HG03175 (cell line): Measurements from ENCODE around the gene ZSWIM5.
"Not testable (repeated sequence)": the region's sequence is repeated elsewhere in the genome, so short reads cannot be mapped to it uniquely, and the experiment has no call there.

Source experiments
- ATAC-seq: cut with Tn5 transposase; IDR thresholded peaks from one replicate; pipeline ENCODE4 v1.9.1; 2021; ENCODE audit warnings: mild to moderate bottlenecking, moderate library complexity; ENCODE audit not compliant: unreplicated experiment

The ZSWIM5 gene

DNA sequence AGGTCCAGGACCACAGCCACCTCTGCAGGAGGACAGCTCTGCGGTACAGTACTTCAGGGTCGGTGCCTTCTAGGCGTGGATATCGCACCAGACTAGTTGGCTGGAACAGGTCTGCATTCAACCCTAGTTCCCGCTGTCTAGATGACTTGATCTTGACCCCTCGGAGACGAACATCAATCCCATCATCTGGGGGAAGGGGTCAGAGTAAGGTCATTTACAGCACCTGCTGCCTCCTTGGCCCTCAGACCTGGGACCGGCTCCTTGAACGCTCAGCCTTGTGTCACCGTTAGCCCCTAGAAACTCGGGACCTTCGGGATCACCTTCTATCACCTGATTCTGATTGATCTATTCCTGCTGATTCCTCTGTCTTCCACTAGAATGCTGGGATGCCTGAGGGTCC lies 197.9 kb downstream of the ZSWIM5 start:
- no peak for ATAC-seq

DNA sequence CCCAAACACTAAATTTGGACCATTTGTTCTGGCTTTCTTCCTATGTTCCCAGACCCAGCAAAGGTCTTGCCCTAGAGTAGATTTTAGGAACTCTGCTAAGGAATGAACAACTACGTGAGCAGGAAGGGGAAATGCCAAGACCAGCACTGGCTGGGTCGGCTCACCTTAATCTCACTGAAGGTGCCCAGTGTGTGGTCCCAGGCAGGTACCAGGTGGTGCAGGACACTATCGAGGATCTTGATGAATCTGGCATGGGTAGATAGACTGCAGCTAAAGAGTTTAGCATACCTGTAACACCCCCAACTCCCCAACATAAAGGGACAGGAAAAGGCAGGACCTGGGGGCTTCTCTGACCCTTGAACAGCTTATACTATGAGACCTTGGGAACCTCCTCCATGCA lies 198.3 kb downstream of the ZSWIM5 start:
- ATAC-seq = no peak

DNA sequence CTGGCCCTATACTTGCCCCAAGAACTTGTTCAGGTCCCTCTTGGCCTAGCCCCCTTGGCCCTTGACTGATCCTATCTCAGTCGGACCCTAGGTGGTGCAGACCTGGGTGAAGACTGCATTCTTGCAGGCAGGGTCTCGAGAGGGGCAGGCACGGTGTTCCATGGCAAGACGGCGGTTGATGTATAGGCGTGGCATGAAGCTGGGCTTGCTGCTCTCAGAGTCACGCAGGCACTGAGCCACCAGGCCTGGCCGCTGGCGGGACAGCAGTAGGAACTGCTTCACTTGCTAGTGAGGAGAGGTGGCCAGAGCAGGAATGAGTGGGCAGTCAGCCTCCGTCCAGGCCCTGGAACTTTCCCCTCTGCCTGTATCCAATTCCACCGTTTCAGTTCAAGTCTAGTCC lies 199.1 kb downstream of the ZSWIM5 start:
- ATAC-seq = no peak

DNA sequence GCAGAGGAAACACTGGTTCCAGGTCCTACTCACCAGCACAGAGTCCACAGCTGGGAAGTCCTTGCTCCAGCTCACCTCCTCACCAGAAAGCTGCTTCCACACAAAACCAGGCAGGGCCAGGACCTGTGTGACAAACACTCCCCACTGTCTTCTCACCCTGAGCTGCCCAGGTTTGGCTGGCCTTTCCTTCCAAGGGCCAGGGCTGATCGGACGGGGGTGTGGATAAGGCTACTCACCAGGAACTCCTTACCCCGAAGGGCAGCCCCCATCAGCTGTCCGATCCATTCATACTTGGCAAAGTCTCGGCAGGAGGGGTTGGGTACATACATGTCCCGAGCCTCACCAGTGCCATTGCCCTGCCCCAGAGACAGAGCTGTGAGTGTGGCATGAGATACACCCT lies 200.6 kb downstream of the ZSWIM5 start:
- ATAC-seq = no peak

DNA sequence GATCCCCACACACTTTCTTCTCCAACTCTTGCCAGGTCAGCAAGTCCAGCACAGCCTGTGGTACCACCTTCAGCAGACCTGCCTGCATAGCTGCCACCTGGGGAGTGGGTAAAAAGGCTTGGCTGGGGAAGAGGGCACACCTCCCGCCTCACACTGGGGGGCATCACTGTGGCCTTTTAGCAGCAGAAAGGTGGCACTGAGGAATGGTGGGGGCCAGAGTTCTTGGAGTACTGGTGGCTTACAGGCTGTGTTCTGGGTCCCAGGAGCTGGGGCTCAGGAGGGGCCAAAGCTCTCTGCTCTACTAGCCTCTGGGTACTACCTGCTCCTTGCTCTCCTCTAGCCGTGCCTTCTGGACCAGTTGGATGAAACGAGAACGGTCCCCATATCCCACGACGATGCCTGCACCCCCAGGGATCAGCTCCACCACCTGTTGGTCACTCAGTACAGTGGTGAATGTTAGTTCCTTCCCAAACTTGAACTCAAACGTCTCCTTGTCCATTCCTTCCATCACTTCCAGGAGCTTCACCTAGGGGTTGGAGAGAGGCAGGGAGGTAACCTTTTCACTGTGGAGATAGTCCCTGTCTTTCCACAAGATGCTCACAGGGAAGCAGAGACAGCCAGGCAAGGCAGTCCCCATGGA lies 202.0 kb downstream of the ZSWIM5 start:
- ATAC-seq = no peak

DNA sequence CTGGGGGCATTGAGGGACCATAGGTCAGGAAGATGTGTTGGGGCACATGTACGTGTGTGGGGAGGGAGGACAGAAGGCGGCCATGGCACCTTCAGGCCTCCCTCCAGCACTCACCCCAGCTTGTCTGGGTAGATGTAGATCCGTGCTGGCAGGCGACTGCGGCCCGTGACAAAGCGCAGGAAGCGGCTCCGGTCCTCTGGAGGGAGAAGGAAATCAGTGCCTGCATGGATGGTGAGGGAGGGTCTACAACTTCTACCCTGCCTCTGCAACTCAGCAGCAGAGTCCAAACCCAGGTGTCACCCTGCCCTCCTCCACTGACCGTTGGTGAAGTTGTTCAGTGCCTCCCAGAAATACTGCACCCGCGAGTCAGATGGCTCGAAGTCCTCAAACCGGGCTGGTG lies 202.7 kb downstream of the ZSWIM5 start:
- ATAC-seq = no peak

DNA sequence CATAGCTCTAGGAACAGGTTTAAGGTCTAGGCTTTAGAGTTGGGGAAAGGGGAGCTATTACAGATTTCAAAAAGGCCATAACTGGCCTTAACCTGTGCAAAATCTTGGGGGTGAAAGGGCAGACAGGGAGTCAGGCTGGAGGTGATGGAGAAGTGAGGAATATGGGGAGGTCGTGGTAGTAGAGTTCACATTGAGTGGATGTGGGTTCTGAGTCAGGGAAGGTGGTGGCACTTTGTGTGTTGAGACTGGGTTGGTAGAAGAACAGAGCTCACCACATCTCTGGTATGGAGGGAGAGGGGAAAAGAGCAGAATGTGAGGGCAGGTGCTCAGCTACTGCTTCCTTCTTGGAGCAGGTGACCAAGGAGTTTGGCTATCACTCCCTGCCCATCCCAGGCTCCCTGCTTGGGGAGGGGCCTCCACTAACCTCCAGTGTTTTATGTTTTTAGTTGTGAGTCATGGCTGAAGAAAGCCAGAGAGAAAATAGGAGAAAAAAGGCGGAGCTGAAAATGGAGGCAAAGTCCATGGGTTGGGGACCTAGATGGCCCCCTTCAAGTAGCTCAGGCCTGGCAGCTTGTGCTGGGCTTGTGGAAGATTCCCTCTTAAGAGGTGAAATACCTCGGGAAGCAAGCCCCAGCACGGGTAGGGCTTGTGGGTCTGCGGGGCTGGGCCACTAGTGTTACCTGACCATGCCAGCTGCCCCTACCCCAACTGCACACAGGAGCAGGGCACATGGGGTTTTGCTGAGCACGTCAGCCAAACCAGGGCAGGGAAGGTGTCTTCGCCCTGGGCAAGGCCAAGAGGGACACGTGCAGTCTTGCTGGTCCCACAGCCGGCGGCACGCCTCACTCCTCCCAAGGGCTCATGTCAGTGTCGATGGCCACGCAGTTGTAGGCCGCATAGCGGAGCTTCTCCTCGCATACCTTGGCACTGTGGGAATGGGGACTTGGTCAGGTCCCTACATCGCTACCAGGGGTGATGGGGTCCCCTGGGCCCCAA lies 203.5 kb downstream of the ZSWIM5 start:
- no peak for ATAC-seq

DNA sequence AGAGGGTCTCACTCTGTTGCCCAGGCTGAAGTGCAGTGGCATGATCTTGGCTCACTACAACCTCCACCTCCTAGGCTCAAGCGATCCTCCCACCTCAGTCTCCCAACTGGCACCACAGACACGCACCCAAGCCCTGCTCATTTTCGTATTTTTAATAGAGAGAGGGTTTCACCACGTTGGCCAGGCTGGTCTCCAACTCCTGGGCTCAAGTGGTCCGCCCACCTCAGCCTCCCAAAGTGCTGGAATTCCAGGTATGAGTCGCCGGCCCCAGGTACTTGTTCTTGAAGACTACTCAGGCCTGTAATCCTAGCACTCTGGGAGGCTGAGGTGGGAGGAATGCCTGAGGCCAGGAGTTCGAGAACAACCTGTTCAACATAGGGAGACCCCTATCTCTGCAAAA lies 204.8 kb downstream of the ZSWIM5 start:
- ATAC-seq = not testable (repeated sequence)

DNA sequence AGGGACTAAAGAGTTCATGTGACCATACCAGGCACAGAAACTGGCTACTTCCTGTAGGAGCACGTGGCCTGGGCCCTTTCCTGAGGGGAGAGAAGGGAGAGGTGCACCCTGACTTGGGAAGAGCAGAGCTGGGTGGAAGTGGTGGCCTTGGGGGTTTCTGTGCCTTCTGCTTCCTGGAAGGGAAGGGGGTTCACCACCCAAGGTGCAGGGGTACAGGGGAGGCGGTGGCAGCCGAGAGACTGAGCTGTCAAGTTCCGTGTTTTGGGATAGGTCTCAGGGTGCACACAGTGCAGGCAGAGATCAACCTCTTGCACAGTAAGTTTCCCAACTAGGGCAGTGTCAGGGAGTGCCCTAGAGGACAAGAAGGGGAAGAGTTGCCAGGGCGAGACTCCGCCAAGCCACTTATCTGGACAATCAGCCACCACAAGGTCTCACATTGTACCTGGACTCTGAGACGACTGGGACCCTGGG lies 205.4 kb downstream of the ZSWIM5 start:
- no peak for ATAC-seq

DNA sequence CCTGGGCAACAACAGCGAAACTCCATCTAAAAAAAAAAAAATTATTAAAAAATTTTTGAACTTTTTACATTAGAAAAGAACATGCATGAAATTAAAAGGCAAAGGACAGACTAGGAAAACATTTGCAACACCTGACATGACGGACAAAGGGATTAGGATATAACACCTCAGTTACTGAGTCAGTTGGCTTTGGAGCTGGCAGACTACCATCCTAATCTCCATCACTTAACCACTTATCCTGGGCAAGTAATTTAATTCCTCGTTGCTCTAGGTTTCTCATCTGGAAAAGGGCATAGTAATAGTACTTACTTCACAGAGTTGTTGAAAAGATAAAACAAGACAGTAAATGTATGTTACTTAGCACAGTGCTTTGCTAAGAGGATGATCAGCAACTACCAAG lies 207.2 kb downstream of the ZSWIM5 start:
- ATAC-seq = no peak

DNA sequence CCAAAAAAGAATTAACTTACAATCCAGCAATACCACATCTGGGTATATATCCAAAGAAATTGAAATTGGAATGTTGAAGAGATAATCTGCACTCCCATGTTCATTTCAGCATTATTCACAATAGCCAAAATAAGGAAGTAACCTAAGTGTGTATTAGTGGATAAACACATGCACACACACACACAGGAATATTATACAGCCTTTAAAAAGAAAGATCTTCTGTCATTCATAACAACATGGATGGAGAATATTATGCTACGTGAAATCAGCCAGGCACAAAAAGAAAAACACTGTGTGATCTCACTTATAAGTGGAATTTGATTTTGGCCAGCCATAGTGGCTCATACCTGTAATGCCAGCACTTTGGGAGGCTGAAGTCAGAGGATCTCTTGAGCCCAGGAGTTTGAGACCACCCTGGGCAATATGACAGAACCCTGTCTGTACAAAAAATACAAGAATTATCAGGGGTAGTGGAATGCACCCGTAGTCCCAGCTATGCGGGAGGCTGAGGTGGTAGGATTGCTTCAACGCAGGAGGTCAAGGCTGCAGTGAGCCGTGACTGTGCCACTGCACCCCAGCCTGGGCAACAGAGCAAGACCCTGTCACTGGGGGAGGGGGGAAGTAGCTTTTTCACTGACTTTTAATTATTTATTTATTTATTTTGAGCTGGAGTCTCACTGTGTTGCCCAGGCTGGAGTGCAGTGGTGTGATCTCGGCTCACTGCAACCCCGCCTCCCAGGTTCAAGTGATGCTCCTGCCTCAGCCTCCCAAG lies 210.8 kb downstream of the ZSWIM5 start:
- no peak for ATAC-seq

DNA sequence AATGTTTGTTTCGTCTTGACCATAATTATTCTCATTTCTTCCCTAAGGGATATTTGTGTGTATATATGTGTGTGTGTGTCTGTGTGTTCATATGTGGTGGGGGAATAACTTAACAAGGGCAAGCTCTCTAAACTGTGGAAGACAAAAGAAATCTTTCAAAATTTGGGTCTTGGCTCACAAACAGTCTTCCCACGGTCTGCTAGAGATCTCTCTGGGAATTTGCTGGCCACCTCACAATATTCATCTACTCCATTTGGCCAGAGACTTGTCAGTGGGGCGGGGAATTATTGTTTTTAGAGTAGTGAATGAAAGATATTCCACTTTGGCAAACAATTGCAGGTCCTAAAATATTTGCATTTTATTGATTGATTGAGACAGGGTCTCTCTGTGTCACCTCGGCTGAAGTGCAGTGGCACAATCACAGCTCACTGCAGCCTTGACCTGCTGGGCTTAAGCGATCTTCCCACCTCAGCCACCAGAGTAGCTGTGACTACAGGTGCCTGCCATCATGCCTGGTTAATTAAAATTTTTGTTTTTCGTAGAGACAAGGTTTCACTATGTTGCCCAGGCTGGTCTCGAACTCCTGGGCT lies 212.0 kb downstream of the ZSWIM5 start:
- no peak for ATAC-seq

DNA sequence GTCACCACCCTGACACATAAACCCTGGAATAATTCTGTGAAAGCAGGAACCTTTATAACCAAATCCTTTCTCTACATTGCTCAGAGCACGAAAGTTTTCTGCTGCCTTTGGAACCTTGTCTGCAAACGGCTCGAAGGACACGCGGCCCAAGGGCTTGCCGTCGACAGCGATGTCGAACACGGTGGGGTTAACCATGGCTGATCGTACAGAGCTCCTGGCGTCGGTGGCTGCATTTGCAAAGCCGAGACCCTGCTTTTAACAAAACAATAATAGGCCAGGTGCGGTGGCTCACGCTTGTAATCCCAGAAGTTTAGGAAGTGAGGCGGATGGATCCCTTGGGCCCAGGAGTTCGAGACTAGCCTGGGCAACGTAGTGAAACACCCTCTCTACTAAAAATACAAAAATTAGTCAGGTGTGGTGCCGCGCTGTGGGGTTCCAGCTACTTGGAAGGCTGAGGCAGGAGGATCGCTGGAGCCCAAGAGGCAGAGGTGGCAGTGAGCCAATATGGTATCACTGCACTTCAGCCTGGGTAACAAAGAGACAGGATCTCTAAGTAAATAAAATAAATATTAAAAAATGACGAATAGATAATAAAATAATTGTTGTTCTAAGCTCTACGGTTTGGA lies 217.8 kb downstream of the ZSWIM5 start:
- no peak for ATAC-seq

DNA sequence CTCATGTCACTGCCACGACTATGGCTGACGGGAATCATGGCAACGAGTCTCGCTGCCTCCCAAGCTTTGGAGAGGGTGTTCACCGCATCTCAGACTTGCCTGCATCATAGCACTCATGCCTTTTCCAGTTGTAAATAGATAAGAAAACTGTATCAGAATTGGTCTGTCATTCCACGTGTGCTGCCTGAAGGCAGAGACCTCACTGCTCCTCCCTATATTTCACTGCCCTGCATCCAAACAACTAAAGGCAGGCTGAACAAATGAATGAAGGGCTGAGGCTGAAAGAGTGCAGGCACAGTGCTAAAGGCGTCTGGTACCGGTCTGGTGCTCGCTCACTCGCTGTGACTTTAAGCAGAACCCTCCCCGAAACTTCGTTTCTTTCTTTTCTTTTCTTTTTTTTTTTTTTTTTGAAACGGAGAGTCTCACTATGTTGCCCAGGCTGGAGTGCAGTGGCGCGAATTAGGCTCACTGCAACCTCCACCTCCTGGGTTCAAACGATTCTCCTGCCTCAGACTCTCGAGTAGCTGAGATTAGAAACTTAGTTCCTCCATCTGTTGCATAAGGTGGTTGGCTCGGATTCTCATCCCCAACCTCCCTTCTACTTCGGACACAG lies 220.6 kb downstream of the ZSWIM5 start:
- ATAC-seq = peak; percentile 40

DNA sequence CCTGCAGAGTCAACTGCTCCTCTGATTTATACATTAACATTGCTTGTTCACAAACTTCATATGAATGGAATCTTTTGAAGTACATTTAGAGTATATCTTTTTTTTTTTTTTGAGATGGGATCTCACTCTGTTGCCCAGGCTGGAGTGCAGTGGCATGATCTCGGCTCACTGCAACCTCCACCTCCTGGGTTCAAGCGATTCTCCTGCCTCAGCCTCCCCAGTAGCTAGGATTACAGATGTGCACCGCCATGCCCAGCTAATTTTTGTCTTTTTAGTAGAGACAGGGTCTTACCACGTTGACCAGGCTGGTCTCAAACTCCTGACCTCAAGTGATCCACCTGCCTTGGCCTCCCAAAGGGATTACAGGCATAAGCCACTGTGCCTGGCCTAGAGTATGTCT lies 229.0 kb downstream of the ZSWIM5 start:
- ATAC-seq = not testable (repeated sequence)

DNA sequence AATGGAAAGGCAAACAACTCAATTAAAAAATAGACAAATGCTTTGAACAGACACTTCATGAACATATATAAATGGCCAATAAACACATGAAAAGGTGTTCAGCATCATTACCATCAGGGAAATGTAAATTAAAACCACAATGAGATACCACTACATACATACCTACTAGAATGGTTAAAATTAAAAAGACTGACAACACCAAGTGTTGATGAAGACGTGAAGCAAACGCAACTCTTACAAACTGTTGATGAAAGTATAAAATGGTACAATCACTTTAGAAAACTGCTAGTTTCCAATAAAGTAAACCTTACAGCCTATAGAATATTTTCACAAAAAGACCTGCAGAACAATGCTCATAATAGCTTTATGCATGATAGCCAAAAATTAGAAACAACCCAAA lies 230.2 kb downstream of the ZSWIM5 start:
- no peak for ATAC-seq

DNA sequence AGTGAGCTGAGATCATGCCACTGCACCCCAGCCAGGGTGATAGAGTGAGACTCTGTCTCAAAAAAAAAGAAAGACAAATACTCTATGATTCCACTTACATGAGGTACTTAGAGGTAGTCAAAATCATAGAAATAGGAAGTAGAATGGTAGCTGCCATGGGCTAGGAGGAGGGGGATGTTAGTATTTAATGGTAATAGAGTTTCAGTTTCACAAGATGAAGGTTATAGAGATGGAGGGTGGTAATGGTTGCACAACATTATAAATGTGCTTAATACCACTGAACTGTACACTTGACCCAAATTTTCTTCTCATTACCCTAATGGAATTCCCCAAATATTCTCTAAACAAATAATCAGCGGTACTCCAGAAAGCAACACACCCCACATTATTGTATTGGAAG lies 232.8 kb downstream of the ZSWIM5 start:
- no peak for ATAC-seq

DNA sequence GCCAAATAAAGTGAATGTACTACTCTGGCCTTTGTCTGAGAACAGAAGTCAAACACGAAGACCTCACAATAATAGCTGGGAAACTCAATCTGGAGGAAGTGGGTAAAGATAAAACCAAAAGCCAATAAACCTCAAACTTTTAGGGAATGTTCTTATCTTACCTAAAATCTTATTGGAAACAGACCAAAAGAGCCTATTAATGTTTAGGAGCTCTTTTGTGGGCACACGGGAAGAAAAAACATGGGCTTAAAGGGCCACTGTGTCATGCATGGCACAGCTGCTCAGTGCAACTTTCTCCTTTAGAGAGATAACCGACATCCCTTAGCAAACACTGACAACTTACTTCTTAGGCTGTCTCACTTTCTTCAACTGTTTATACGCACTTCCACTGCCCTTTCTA lies 236.1 kb downstream of the ZSWIM5 start:
- no peak for ATAC-seq
